K562 (cell line): ENCODE results near the gene HACL1. TPM values are rescaled to one million over a fixed set of nuclear protein-coding genes. Genes with fewer than 3 reads are reported as not detected.

Source experiments
- ATF3 ChIP-seq, 2 experiments: fragments of 450-650 bp in 1 of 2; sonication (generic) in 1 of 2; formaldehyde crosslinking in 1 of 2; IDR thresholded peaks in 1 of 2; conservative IDR thresholded peaks in 1 of 2; 2 replicates each; pipeline versions ENCODE4 v1.6.1 to v1.8.1; 2016 to 2023; ENCODE audit warnings: mild to moderate bottlenecking in 2 of 2, moderate library complexity in 2 of 2, inconsistent platforms in 1 of 2, missing genetic modification reagents in 1 of 2
- CREB3 ChIP-seq: fragments of 450-650 bp; conservative IDR thresholded peaks from 2 replicates; pipeline ENCODE4 v1.6.1; 2016; ENCODE audit warnings: missing genetic modification characterization, low read depth, mild to moderate bottlenecking, missing compliant biosample characterization, moderate library complexity
- HDAC3 ChIP-seq: fragments of 450-650 bp; IDR thresholded peaks from 2 replicates; pipeline ENCODE4 v1.6.1; 2018; ENCODE audit warnings: borderline replicate concordance, mild to moderate bottlenecking, moderate library complexity; ENCODE audit not compliant: partially characterized antibody
- HMGXB4 ChIP-seq: sonication (generic); formaldehyde crosslinking; IDR thresholded peaks from 2 replicates; pipeline ENCODE4 v1.8.1; 2023; ENCODE audit warnings: mild to moderate bottlenecking, missing genetic modification reagents
- MLLT1 ChIP-seq, 2 experiments: fragments of 450-650 bp; IDR thresholded peaks; 2 replicates each; pipeline ENCODE4 v1.6.1; 2016
- MTA2 ChIP-seq: fragments of 450-650 bp; IDR thresholded peaks from 2 replicates; pipeline ENCODE4 v1.6.1; 2016; ENCODE audit warnings: low read depth
- SAFB ChIP-seq: fragments of 200-400 bp; formaldehyde crosslinking; IDR thresholded peaks from 2 replicates; pipeline ENCODE4 v1.6.1; 2017; ENCODE audit warnings: low read depth, low read length, borderline replicate concordance
- SIRT6 ChIP-seq: IDR thresholded peaks from one replicate; pipeline ENCODE4 v1.6.1; 2012; ENCODE audit warnings: low read depth, mild to moderate bottlenecking, control low read depth, inconsistent platforms, low read length, moderate library complexity
- SMAD4 ChIP-seq: fragments of 250-450 bp; sonication (Bioruptor Pico); conservative IDR thresholded peaks from 2 replicates; pipeline ENCODE4 v1.8.0; 2021; ENCODE audit warnings: inconsistent platforms, mild to moderate bottlenecking, moderate library complexity
- SOX6 ChIP-seq: fragments of 450-650 bp; IDR thresholded peaks from 2 replicates; pipeline ENCODE4 v1.6.1; 2014; ENCODE audit warnings: mild to moderate bottlenecking
- SREBF1 ChIP-seq: fragments of 150-350 bp; IDR thresholded peaks from 2 replicates; pipeline ENCODE4 v1.6.1; 2014; ENCODE audit warnings: antibody characterized with exemption, low read depth, low read length, borderline replicate concordance
- ZBTB1 ChIP-seq: sonication (generic); formaldehyde crosslinking; IDR thresholded peaks from 2 replicates; pipeline ENCODE4 v1.8.1; 2023; ENCODE audit warnings: missing genetic modification reagents, low read depth, mild to moderate bottlenecking, borderline replicate concordance
- ZC3H11A ChIP-seq: IDR thresholded peaks from 2 replicates; pipeline ENCODE4 v1.6.1; 2012; ENCODE audit warnings: low read depth, low read length, improper control_type of control experiment
- ZNF24 ChIP-seq: fragments of 450-650 bp; IDR thresholded peaks from 2 replicates; pipeline ENCODE4 v1.6.1; 2016
- ZNF253 ChIP-seq: fragments of 250-450 bp; sonication (Bioruptor Pico); conservative IDR thresholded peaks from 2 replicates; pipeline ENCODE4 v1.6.1; 2021; ENCODE audit warnings: mild to moderate bottlenecking
- ZNF324 ChIP-seq: fragments of 250-450 bp; sonication (Bioruptor Pico); IDR thresholded peaks from 2 replicates; pipeline ENCODE4 v1.4.0; 2020; ENCODE audit warnings: mild to moderate bottlenecking
- ZNF609 ChIP-seq: sonication (generic); formaldehyde crosslinking; IDR thresholded peaks from 2 replicates; pipeline ENCODE4 v1.8.1; 2023; ENCODE audit warnings: missing genetic modification reagents, mild to moderate bottlenecking, borderline replicate concordance
- polyA plus RNA-seq, 8 experiments: library from polyadenylated mRNA; depleted of rRNA in 4 of 8; stranded (reverse) in 5 of 8; unstranded in 3 of 8; fragments of >200 nt; fragmentation: Nextera tagmentation in 2 of 8; fragmentation: Illumina TruSeq in 1 of 8; extraction: Ambion mirVana in 2 of 8; extraction: Trizol in 1 of 8; gene quantifications; 2 replicates each; pipeline versions ENCODE4 v1.2.1 to v1.2.3, GENCODE V29; 2011 to 2014; ENCODE audit warnings: inconsistent platforms in 1 of 8, missing spikeins in 1 of 8
- total RNA-seq, 7 experiments: library from RNA; depleted of rRNA in 6 of 7; stranded (reverse); fragments of >200 nt in 6 of 7; fragmentation: Illumina TruSeq in 2 of 7; extraction: Trizol in 2 of 7; gene quantifications; 2 replicates each; pipeline versions ENCODE4 v1.2.1 to v1.2.3, GENCODE V29; 2011 to 2021; ENCODE audit warnings: low replicate concordance in 1 of 7

The HACL1 gene
- total and polyA plus RNA-seq, 9 of the 15 experiments (the other 6 are each of a cell fraction or from before 2014, with no cell fraction given), result 18.9 to 61.5 (median 30.5) TPM

GRCh38 chr3:15601399-15602145 lies at the start of gene HACL1, which contains the start of gene BTD (continued):
- no peak for TF ChIP-seq SAFB
- TF ChIP-seq ZBTB1 (CRISPR knock-in tag), result no peak
- no peak for TF ChIP-seq ZC3H11A
- no peak for TF ChIP-seq MTA2
- TF ChIP-seq ZNF609 (CRISPR knock-in tag), result 0 out of 2 replicates have a peak, but pooled peaks have one; percentile 67
- peak; percentile 72 to 91 for TF ChIP-seq MLLT1 (IDR thresholded peaks at IDR 0.05)
- TF ChIP-seq SMAD4 (CRISPR knock-in tag), result no peak; the same call in none of the 2 replicates
- TF ChIP-seq CREB3 (tag), result peak; percentile 75; the same call in 1 of the 2 replicates
- no peak for TF ChIP-seq HDAC3
- no peak for TF ChIP-seq ZNF253
- peak; percentile 91 for TF ChIP-seq ZNF24
- TF ChIP-seq SREBF1, result no peak
- TF ChIP-seq SIRT6, result no peak
- 0 out of 2 replicates have a peak, but pooled peaks have one; percentile 11 for TF ChIP-seq SOX6
- no peak for TF ChIP-seq ZNF324
- TF ChIP-seq ATF3 (IDR thresholded peaks at IDR 0.05), result no peak
- peak; percentile 50; the same call in 1 of the 2 replicates for TF ChIP-seq ATF3 (CRISPR knock-in tag; conservative IDR thresholded peaks at IDR 0.05)
- no peak for TF ChIP-seq HMGXB4 (CRISPR knock-in tag)
